Epidermal melanocyte (primary cell): ENCODE data around the gene KIF3B.
"Not testable (repeated sequence)": the region's sequence is repeated elsewhere in the genome, so short reads cannot be mapped to it uniquely, and the experiment has no call there.

ENCODE experiments used
- DNase-seq: peaks from one replicate; pipeline ENCODE4 v3.0.0; 2011; ENCODE audit warnings: low spot score; ENCODE audit not compliant: insufficient read length

Gene KIF3B

GRCh38 chr20:32329817-32330554 lies 52.5 kb downstream of the KIF3B start:
- no peak for DNase-seq

GRCh38 chr20:32330555-32330897 lies 53.1 kb downstream of the KIF3B start:
- DNase-seq, result no peak

GRCh38 chr20:32332614-32333013 lies 55.2 kb downstream of the KIF3B start:
- DNase-seq, result no peak

GRCh38 chr20:32333181-32333987 lies 55.9 kb downstream of the KIF3B start:
- no peak for DNase-seq

GRCh38 chr20:32333988-32334885 lies 56.8 kb downstream of the KIF3B start:
- no peak for DNase-seq

- peak; percentile 69 for DNase-seq
Observed at GRCh38 chr20:32336918-32337347, 59.5 kb downstream of the KIF3B start.

- no peak for DNase-seq
Observed at GRCh38 chr20:32337937-32338661, 60.6 kb downstream of the KIF3B start.

GRCh38 chr20:32338665-32339064 lies 61.2 kb downstream of the KIF3B start:
- DNase-seq, result no peak

GRCh38 chr20:32339116-32339515 lies 61.7 kb downstream of the KIF3B start:
- DNase-seq, result no peak

- not testable (repeated sequence) for DNase-seq
Observed at GRCh38 chr20:32341053-32341452, 63.6 kb downstream of the KIF3B start.

- DNase-seq, result no peak
Observed at GRCh38 chr20:32343439-32343838, 66.0 kb downstream of the KIF3B start.

GRCh38 chr20:32344835-32345506 lies 67.5 kb downstream of the KIF3B start:
- DNase-seq, result no peak

- DNase-seq, result no peak
Observed at GRCh38 chr20:32348207-32348606, 70.8 kb downstream of the KIF3B start.

GRCh38 chr20:32350421-32350820 lies 73.0 kb downstream of the KIF3B start:
- no peak for DNase-seq

- no peak for DNase-seq
Observed at GRCh38 chr20:32352121-32352720, 74.8 kb downstream of the KIF3B start.

GRCh38 chr20:32353848-32354496 lies 76.5 kb downstream of the KIF3B start:
- DNase-seq, result no peak

GRCh38 chr20:32354592-32355416 lies 77.4 kb downstream of the KIF3B start:
- no peak for DNase-seq

GRCh38 chr20:32355417-32355841 lies 78.0 kb downstream of the KIF3B start:
- no peak for DNase-seq
